ENCODE results near the gene GPRC5B.

The GPRC5B gene

DNA sequence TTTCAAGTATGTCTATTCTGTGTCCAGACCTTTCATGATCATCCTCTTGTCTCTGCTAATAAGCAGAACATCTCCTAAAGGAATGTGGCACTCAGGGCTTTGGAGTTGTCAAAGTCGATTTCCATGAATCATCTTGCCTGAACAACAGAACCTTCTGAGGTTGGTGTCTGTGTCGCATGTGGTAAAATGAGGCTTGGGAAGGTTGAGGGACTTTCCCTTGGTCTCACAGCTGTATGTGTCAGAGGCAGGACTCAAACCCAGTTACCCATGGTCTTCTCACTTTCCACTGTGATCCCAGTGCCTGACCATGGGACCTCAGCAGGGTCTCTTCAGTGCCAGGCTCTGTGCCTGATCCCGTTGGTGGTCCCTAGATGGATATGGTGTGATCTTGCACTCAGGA is 4.2 kb upstream of the GPRC5B start:
- no peak overlapping the region for H3K4me3 ChIP-seq (ENCODE audit: control insufficient read depth, low read depth, low read length)
- TF ChIP-seq, protein P1, sequence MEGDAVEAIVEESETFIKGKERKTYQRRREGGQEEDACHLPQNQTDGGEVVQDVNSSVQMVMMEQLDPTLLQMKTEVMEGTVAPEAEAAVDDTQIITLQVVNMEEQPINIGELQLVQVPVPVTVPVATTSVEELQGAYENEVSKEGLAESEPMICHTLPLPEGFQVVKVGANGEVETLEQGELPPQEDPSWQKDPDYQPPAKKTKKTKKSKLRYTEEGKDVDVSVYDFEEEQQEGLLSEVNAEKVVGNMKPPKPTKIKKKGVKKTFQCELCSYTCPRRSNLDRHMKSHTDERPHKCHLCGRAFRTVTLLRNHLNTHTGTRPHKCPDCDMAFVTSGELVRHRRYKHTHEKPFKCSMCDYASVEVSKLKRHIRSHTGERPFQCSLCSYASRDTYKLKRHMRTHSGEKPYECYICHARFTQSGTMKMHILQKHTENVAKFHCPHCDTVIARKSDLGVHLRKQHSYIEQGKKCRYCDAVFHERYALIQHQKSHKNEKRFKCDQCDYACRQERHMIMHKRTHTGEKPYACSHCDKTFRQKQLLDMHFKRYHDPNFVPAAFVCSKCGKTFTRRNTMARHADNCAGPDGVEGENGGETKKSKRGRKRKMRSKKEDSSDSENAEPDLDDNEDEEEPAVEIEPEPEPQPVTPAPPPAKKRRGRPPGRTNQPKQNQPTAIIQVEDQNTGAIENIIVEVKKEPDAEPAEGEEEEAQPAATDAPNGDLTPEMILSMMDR (conservative IDR thresholded peaks at IDR 0.05; ENCODE audit: control insufficient read depth, insufficient read depth, low read depth, low read length) = no peak
- DNase-seq (ENCODE audit: low read depth) = no peak

GRCh38 chr16:19886073-19886941 is 1.7 kb upstream of the GPRC5B start:
- TF ChIP-seq, protein P1 (conservative IDR thresholded peaks at IDR 0.05; ENCODE audit: control insufficient read depth, insufficient read depth, low read depth, low read length) = peak; percentile 100
- H3K4me3 ChIP-seq (ENCODE audit: control insufficient read depth, low read depth, low read length) = no peak overlapping the region

DNA sequence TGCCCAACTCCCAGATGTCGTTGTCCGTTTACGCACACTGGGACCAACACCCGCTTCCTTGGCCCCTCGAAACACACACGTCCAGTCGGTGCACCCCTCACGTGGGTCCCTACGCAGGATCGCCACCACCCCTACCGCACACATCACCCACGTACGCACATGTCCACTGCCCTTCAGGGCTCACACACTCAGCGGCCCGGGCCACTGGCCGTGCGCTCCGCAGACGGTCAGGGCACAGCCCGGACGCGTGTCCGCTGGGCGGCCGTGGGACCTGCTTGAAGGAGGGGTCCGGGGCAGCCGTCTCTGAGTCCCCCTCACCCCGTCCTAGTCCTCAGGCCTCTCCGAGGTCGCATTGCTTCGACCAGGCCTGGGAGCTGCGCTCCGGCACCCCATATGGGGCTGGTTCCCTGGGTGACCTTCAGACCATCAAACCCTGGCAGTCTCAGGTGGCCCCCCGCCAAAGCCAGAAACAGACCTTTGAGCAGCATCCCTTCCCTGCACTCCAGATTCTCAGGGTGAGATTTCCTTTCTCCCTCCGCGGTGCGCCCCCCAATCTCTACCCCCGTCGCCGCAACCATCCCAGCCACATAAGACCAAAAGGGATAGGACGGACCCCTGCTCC is 914 bp upstream of the GPRC5B start:
- TF ChIP-seq, protein P1 (conservative IDR thresholded peaks at IDR 0.05; ENCODE audit: control insufficient read depth, insufficient read depth, low read depth, low read length) = no peak
- DNase-seq (ENCODE audit: low read depth) = no peak
- peak overlapping the region; percentile 53 for H3K4me3 ChIP-seq (ENCODE audit: control insufficient read depth, low read depth, low read length)

More at GRCh38 chr16:19886073-19886941, 1.7 kb upstream of the GPRC5B start:
- peak; percentile 80 for DNase-seq (ENCODE audit: low read depth)

- TF ChIP-seq, protein P1 (conservative IDR thresholded peaks at IDR 0.05; ENCODE audit: control insufficient read depth, insufficient read depth, low read depth, low read length) = no peak
- DNase-seq (ENCODE audit: low read depth) = no peak
- H3K4me3 ChIP-seq (ENCODE audit: control insufficient read depth, low read depth, low read length) = peak overlapping the region; percentile 37
Measured at GRCh38 chr16:19883966-19884485, 622 bp downstream of the GPRC5B start.

DNA sequence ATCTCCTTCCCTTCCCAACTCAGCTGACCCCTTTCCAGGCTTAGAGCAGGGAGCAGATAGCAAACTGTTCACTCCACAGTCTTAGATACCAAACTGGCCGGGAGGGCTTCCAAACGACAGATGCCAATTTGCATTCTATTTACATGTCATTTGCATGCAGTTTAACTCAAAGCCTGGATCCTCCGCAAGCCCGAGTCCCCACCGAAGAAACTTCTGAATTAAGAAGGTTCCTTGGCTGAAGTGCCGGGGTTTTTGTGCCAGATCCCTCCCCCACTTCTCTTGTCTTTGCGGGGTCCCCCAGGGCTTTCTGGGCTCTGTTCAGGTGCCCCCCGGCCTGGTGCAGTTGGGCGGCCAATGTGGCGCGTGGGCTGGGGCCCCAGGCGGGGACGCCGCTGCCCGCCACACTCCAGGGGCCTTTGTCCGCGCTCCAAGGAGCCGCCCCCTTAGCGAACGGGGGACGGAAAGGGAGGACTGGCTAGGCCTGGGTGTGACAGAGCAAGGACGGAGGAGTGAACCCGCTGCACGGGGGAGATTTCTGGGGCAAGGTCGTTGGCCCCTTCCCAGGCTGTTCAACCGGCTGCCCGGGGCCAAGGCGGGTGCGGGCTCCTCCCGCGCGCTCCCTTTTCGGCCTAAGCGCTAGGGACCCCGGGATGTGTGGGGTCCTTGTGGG is 1.2 kb downstream of the GPRC5B start:
- DNase-seq (ENCODE audit: low read depth) = no peak
- TF ChIP-seq, protein P1 (conservative IDR thresholded peaks at IDR 0.05; ENCODE audit: control insufficient read depth, insufficient read depth, low read depth, low read length) = no peak
- peak overlapping the region; percentile 7 for H3K4me3 ChIP-seq (ENCODE audit: control insufficient read depth, low read depth, low read length)

DNA sequence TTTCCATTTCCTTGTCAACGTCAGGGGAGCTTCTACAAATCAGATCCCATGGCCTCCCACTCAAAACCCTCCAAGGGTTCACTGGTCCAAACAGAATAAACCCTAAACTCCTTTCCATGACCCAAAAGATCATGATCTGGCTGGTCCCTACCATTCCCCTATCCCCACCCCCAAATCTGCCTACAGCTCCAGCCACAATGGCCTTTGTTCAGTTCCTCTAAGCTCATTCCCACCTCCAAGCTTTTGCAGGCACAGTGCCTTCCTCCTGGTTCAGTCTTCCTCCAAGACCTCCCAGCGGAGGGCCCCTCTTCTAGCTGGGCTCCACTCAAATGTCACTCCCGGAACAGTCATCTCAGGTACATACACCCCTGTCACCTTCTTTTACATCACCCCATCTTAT is 2.0 kb downstream of the GPRC5B start:
- H3K4me3 ChIP-seq (ENCODE audit: control insufficient read depth, low read depth, low read length) = no peak overlapping the region
- TF ChIP-seq, protein P1 (conservative IDR thresholded peaks at IDR 0.05; ENCODE audit: control insufficient read depth, insufficient read depth, low read depth, low read length) = no peak
- no peak for DNase-seq (ENCODE audit: low read depth)

Measured in fibroblast of mammary gland (primary cell).